HK-2 (cell line): Measurements from ENCODE around the gene SMIM35.

Source experiments
- DNase-seq: peaks from one replicate; pipeline ENCODE4 v3.0.0-alpha.2; 2018; ENCODE audit not compliant: unreplicated experiment

SMIM35 gene

GRCh38 chr11:117958949-117959348, 127.8 kb downstream of the SMIM35 start:
- DNase-seq: no peak
